Spleen (tissue), 11 donors: Measurements from ENCODE around the gene ESYT2. TPM values are rescaled to one million over a fixed set of nuclear protein-coding genes. Genes with fewer than 3 reads are reported as not detected.
A peak's percentile ranks its signal among the peaks of the same experiment; 100 is the strongest.

Experiments used
- DNase-seq: peaks from one replicate; pipeline ENCODE4 v3.0.0-alpha.2; 2020
- H3K27ac ChIP-seq, 8 donors: fragments of 200-600 bp; sonication (generic) in 7 of 8; 1 replicate in 4 of 8; 2 replicates in 4 of 8; pipeline versions ENCODE4 v1.5.0 to v1.8.0; 2016 to 2021; ENCODE audit warnings: inconsistent platforms in 4 of 8, mild to moderate bottlenecking in 4 of 8, moderate library complexity in 1 of 8
- H3K27me3 ChIP-seq, 7 donors: fragments of 200-600 bp; sonication (generic) in 6 of 7; replicated peaks in 1 of 7; 1 replicate in 4 of 7; 2 replicates in 3 of 7; pipeline versions ENCODE4 v1.5.0 to v1.8.0; 2016 to 2021; ENCODE audit warnings: inconsistent platforms in 3 of 7, mild to moderate bottlenecking in 1 of 7
- H3K36me3 ChIP-seq, 6 donors: fragments of 200-600 bp; sonication (generic) in 5 of 6; 1 replicate in 4 of 6; 2 replicates in 2 of 6; pipeline versions ENCODE4 v1.5.0 to v1.8.0; 2016 to 2021; ENCODE audit warnings: inconsistent platforms in 2 of 6
- H3K4me1 ChIP-seq, 6 donors: fragments of 200-600 bp; sonication (generic) in 5 of 6; 1 replicate in 3 of 6; 2 replicates in 3 of 6; pipeline versions ENCODE4 v1.5.0 to v1.8.0; 2016 to 2021; ENCODE audit warnings: inconsistent platforms in 3 of 6
- H3K4me3 ChIP-seq, 8 donors: fragments of 200-600 bp; sonication (generic) in 7 of 8; 1 replicate in 4 of 8; 2 replicates in 4 of 8; pipeline versions ENCODE4 v1.5.0 to v1.8.0; 2016 to 2021; ENCODE audit warnings: inconsistent platforms in 4 of 8, mild to moderate bottlenecking in 4 of 8, moderate library complexity in 2 of 8
- H3K9me3 ChIP-seq, 8 donors: fragments of 200-600 bp; sonication (generic) in 7 of 8; 1 replicate in 4 of 8; 2 replicates in 4 of 8; pipeline versions ENCODE4 v1.5.0 to v1.8.0; 2016 to 2021; ENCODE audit warnings: inconsistent platforms in 4 of 8
- POLR2A ChIP-seq, 3 donors: fragments of 450-650 bp; IDR thresholded peaks; one replicate each; pipeline ENCODE4 v1.5.1; 2017; ENCODE audit warnings: antibody characterized with exemption in 3 of 3, mild to moderate bottlenecking in 1 of 3
- POLR2AphosphoS5 ChIP-seq, 3 donors: sonication (generic); formaldehyde crosslinking; IDR thresholded peaks; one replicate each; pipeline ENCODE4 v1.5.1; 2017; ENCODE audit warnings: antibody characterized with exemption in 3 of 3
- WGBS, 5 donors: extraction: QIAGEN DNeasy Blood & Tissue Kit in 3 of 5; methylation state at CpG; one replicate each; pipeline versions ENCODE4 v1.1.5 to v1.1.7; 2013 to 2018; 5-methylcytosine and 5-hydroxymethylcytosine counted together
- intact Hi-C: fragments of 100-400 bp; cut with DNase I; formaldehyde crosslinking; loops from one replicate; pipeline ENCODE4 v1.15.0; 2023; ENCODE audit warnings: low total_unique reads
- polyA plus RNA-seq, 3 donors: library from polyadenylated mRNA; stranded (reverse); fragments of 200-250 nt; gene quantifications; one replicate each; pipeline ENCODE4 v1.2.1, GENCODE V29; 2013
- total RNA-seq, 7 donors: library from RNA; depleted of rRNA in 3 of 7; stranded (reverse); fragments of >200 nt in 3 of 7; fragmentation: NEBNext Ultra II Directional in 4 of 7; extraction: Animal tissue kit (Norgen Biotek cat#: 25700) in 4 of 7; gene quantifications; one replicate each; pipeline versions ENCODE4 v1.1.0 to v1.2.1, GENCODE V29; 2016 to 2021
- TF ChIP-seq, protein P1 (sequence below), 11 experiments: fragments of 200-600 bp in 7 of 11; fragments of 450-650 bp in 4 of 11; sonication (generic) in 4 of 11; IDR thresholded peaks in 8 of 11; conservative IDR thresholded peaks in 3 of 11; 1 replicate in 7 of 11; 2 replicates in 4 of 11; pipeline versions ENCODE4 v1.4.0 to v1.8.0; 2016 to 2021; ENCODE audit warnings: antibody characterized with exemption in 11 of 11, inconsistent platforms in 4 of 11, mild to moderate bottlenecking in 1 of 11
- donor health status: healthy with polysubstance abuse.
- donor health status: DM: no; HTN: no; CAD: no; lungs with moderate emphysema.
- donor health status: DM: no; HTN: no; CAD: no.
- donor health status: Bipolar disorder and iron deficiency.
- donor health status: healthy.
- donor health status: DM: no; HTN: no; CAD: no.
- donor health status: DM: yes; HTN: yes; CAD: no.

ESYT2 gene
- total and polyA plus RNA-seq, 10 donors: 6.6 to 61.0 (median 45.9) TPM

DNA sequence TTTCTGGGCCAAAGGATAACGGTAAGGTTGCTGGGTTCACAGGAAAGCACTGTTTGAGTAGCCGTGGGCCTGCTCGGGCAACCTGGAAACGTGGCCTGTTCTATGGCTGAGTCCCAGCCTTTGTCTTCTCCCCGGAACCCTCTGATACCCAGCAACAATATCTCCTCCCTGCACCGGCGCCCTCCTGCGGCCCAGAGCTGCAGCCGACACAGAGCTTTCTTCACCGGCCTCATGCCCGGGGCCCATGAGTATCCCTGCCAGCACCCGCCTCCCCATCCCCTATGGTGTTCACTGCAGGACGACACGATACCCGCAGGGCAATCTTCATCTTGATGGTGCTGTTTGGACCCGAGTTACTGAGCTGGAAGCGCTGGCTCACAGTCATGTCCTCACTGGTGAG lies 86.1 kb downstream of the ESYT2 start:
- Histone ChIP-seq H3K27me3 (no peaks in the 10 kb centered on the region), H3K36me3 (peaks cover 2 to 100% (median 81%) of the 10 kb centered on the region in 6 donors), H3K4me3 (no peak overlapping the region), H3K27ac (no peak overlapping the region), H3K9me3 (no peaks in the 10 kb centered on the region), H3K4me1 (peaks cover 0 to 11% (median 0%) of the 10 kb centered on the region in 6 donors)
- TF ChIP-seq POLR2AphosphoS5 (IDR thresholded peaks at IDR 0.05): peak in 1 of 3 donors; percentile 25
- TF ChIP-seq, protein P1, sequence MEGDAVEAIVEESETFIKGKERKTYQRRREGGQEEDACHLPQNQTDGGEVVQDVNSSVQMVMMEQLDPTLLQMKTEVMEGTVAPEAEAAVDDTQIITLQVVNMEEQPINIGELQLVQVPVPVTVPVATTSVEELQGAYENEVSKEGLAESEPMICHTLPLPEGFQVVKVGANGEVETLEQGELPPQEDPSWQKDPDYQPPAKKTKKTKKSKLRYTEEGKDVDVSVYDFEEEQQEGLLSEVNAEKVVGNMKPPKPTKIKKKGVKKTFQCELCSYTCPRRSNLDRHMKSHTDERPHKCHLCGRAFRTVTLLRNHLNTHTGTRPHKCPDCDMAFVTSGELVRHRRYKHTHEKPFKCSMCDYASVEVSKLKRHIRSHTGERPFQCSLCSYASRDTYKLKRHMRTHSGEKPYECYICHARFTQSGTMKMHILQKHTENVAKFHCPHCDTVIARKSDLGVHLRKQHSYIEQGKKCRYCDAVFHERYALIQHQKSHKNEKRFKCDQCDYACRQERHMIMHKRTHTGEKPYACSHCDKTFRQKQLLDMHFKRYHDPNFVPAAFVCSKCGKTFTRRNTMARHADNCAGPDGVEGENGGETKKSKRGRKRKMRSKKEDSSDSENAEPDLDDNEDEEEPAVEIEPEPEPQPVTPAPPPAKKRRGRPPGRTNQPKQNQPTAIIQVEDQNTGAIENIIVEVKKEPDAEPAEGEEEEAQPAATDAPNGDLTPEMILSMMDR (IDR thresholded peaks at IDR 0.05 in 8 of 11, conservative IDR thresholded peaks at IDR 0.05 in 3 of 11): no peak
- TF ChIP-seq POLR2A (IDR thresholded peaks at IDR 0.05): no peak
- DNase-seq: no peak
- intact Hi-C loops: no loop called here
- 95 to 98% (median 96%) methylated on average over 17 of the region's 17 CpGs for WGBS, 5 donors

DNA sequence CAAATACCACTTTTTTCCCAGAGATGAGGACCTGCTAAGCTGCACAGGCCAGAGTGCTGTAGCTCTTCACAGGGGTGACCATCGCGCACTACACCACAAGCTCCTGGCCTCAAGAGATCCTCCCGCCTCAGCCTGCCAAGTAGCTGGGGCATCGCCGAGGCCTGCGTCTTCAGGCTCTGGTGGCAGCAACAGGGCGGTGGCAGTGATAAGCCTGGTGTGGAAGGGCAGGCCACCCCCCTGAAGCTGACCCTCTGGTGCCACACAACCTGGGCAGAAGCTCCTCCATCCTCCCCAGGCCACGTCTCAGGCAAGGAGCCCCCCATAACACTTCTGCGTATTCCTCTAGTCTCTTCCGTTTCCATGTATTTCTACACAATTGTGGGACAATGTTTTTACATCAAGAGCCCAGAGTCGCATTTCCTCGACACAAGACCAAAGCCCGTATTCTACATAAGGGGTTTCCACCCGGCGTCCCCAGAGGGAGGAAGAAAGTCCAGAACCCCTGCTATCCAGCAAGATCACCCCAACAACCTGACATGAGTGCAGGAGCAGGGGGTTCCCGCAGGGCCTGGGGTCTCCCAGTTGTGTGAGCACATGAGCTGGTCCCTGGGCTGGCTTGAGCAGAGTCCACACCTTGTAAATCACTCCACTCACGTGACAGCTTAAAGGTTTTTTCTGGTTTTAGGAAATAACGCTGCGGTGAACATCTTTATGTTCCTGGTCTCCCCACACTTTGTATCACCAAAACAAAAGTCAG lies 87.1 kb downstream of the ESYT2 start:
- WGBS, 5 donors: 92 to 98% (median 97%) methylated on average over 19 of the region's 19 CpGs
- intact Hi-C loops: no loop called here
- no peaks in the 10 kb centered on the region for H3K27me3 ChIP-seq
- H3K27ac ChIP-seq: no peak overlapping the region
- TF ChIP-seq POLR2A (IDR thresholded peaks at IDR 0.05) (no peak), POLR2AphosphoS5 (IDR thresholded peaks at IDR 0.05) (peak in 1 of 3 donors; percentile 38)
- TF ChIP-seq, protein P1 (IDR thresholded peaks at IDR 0.05 in 8 of 11, conservative IDR thresholded peaks at IDR 0.05 in 3 of 11): no peak
- H3K36me3 ChIP-seq: peaks cover 4 to 100% (median 77%) of the 10 kb centered on the region in 6 donors
- no peak for DNase-seq
- no peak overlapping the region for H3K4me3 ChIP-seq
- H3K4me1 ChIP-seq: peaks cover 0 to 11% (median 0%) of the 10 kb centered on the region in 6 donors
- H3K9me3 ChIP-seq: no peaks in the 10 kb centered on the region

DNA sequence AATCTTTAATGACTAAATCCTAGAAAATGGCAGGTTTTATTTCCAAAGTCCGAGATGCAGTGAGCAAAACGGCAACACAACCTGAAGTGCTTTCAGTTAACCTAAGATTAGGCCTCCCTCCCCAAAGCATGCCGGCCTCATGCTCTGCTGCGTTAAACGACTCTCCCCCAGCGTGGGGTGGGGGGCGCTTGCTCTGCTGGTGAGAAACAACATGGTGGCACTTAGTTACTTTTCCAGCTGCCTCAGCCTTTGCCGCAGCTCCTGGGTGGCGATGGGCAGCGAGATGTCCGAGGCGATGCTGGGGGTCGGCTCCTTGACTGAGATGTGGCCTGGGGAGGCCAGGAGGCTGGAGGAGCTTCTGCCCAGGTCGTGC lies 88.0 kb downstream of the ESYT2 start:
- Histone ChIP-seq H3K4me1 (peaks cover 0 to 11% (median 0%) of the 10 kb centered on the region in 6 donors), H3K27ac (no peak overlapping the region), H3K9me3 (no peaks in the 10 kb centered on the region), H3K27me3 (no peaks in the 10 kb centered on the region), H3K36me3 (peaks cover 4 to 100% (median 79%) of the 10 kb centered on the region in 6 donors), H3K4me3 (no peak overlapping the region)
- 95 to 97% (median 96%) methylated on average over 14 of the region's 14 CpGs for WGBS, 5 donors
- TF ChIP-seq POLR2AphosphoS5 (IDR thresholded peaks at IDR 0.05) (peak in 1 of 3 donors; percentile 12), POLR2A (IDR thresholded peaks at IDR 0.05) (no peak)
- DNase-seq: no peak
- intact Hi-C loops: no loop called here

DNA sequence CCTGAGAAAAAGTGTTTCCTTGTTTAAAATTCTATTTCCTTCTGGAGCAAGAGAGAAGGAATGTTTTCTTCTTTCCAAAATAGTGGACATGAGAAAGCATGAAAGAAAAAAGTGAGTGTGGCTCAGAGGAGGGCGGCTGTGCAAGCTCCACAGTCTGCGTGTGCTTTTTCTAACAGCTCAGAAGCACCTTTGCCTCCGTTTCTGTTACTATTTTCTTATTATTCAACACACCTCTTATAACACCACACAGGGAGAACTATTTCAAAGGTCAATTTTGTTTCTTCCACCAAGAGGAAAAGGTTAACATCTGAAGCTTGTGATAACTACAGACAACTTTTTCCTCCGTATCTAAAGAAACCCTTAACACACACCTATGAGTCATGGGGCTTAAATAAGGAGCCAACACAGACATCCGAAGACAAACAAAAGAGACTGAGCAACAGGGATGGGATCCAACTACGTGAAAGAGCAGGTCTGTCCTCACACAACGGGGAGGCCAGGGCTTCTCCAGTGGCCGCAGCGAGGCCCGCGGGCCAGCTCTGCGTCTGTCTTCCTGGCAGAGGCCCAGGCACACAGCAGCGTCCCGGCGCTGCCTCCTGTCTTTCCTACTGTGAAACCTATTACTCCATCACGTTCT lies 88.5 kb downstream of the ESYT2 start:
- Histone ChIP-seq H3K9me3 (no peaks in the 10 kb centered on the region), H3K36me3 (peaks cover 4 to 100% (median 81%) of the 10 kb centered on the region in 6 donors), H3K4me3 (no peak overlapping the region), H3K27me3 (no peaks in the 10 kb centered on the region), H3K4me1 (peaks cover 0 to 11% (median 0%) of the 10 kb centered on the region in 6 donors), H3K27ac (no peak overlapping the region)
- TF ChIP-seq POLR2A (IDR thresholded peaks at IDR 0.05): no peak
- no peak for TF ChIP-seq POLR2AphosphoS5 (IDR thresholded peaks at IDR 0.05)
- TF ChIP-seq, protein P1 (IDR thresholded peaks at IDR 0.05 in 8 of 11, conservative IDR thresholded peaks at IDR 0.05 in 3 of 11): no peak
- intact Hi-C loops: no loop called here
- 87 to 95% (median 91%) methylated on average over 16 of the region's 16 CpGs for WGBS, 5 donors
- no peak for DNase-seq
